ENCODE results near the gene HSPBP1. TPM values are rescaled to one million over a fixed set of nuclear protein-coding genes. Genes with fewer than 3 reads are reported as not detected.

HSPBP1 gene
- total RNA-seq, 1 donor: 25.0 TPM

DNA sequence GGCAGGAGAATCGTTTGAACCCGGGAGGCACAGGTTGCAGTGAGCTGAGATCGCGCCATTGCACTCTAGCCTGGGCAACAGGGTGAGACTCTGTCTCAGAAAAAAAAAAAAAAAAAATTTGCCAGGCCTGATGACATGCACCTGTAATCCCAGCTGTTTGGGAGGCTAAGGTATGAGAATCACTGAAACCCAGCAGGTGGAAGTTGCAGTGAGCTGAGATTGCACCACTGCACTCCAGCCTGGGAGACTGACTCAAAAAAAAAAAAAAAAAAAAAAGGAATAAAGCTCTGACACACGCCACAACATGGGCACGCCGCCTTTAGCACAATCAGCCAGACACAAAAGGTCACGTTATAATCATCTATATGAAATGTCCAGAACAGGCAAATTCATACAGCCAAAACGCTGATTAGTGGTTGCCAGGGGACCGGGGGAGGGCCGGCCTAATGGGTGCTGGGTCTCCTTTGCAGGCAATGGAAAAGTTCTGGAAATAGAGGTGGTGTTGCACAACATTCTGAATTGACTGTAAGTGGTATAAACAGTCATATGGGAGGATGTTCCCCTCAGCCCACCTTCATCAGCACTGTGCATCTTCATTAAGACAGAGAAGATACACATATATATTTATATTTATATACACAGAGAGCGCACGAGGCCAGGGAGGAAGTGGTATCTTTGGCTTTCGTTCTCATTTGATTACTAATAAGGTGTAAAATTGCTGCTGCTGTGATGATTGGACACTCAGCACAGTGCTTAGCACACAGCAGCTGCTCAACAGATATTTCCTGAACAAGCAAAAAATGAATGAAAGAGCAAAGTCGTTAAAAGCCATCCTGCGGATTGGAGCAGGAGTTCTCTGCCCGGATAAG lies 3.8 kb downstream of the HSPBP1 start:
- H3K4me3 ChIP-seq (ENCODE audit: low read depth, low read length): no peak overlapping the region
- no peak for DNase-seq (ENCODE audit: low read depth)
- no peak for TF ChIP-seq CTCF (IDR thresholded peaks at IDR 0.05; ENCODE audit: insufficient read depth, low read depth, low read length)

- no peak overlapping the region for H3K4me3 ChIP-seq (ENCODE audit: low read depth, low read length)
- TF ChIP-seq CTCF (IDR thresholded peaks at IDR 0.05; ENCODE audit: insufficient read depth, low read depth, low read length): no peak
- DNase-seq (ENCODE audit: low read depth): no peak
Observed at GRCh38 chr19:55273978-55274707, 5.8 kb downstream of the HSPBP1 start.

DNA sequence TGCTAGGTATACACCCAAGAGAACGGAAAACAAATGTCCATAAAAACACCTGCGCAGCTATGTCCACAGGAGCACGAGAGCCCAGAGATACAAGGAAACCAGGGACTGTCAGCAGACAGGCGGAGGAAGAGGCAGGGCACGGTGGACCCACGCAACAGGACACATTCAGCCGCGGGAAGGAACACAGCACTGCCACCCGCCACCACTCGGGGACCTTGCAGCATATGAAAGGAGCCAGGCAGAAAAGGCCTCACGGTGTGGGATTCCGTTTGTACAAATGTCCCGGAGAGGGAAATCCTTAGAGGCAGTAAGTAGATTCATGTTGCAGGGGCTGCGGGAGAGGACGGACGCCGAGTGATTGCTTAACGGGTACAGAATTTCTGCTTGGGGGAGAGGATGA lies 7.8 kb downstream of the HSPBP1 start:
- no peak for DNase-seq (ENCODE audit: low read depth)
- no peak overlapping the region for H3K4me3 ChIP-seq (ENCODE audit: low read depth, low read length)
- TF ChIP-seq CTCF (IDR thresholded peaks at IDR 0.05; ENCODE audit: insufficient read depth, low read depth, low read length): no peak

GRCh38 chr19:55270172-55270942 lies 9.6 kb downstream of the HSPBP1 start:
- no peak overlapping the region for H3K4me3 ChIP-seq (ENCODE audit: low read depth, low read length)
- DNase-seq (ENCODE audit: low read depth): no peak
- TF ChIP-seq CTCF (IDR thresholded peaks at IDR 0.05; ENCODE audit: insufficient read depth, low read depth, low read length): no peak

DNA sequence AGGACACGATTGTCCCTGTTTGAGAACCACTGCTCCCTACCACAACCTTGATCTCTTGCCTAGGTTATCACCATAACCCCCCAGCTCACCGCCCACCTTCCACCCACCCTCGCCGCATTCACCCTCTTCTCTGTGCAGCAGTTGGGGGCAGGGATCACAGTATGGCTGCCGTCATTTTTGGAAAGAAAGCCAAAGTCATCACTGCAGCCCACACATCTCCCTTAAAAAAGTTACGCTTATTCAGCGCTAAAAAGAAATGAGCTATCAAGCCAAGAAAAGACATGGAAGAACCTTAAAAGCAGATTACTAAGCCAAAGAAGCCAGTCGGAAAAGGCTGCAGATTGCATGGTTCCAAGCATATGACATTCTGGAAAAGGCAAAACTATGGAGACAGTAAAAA lies 10.6 kb downstream of the HSPBP1 start:
- no peak for DNase-seq (ENCODE audit: low read depth)
- no peak for TF ChIP-seq CTCF (IDR thresholded peaks at IDR 0.05; ENCODE audit: insufficient read depth, low read depth, low read length)
- H3K4me3 ChIP-seq (ENCODE audit: low read depth, low read length): no peak overlapping the region

DNA sequence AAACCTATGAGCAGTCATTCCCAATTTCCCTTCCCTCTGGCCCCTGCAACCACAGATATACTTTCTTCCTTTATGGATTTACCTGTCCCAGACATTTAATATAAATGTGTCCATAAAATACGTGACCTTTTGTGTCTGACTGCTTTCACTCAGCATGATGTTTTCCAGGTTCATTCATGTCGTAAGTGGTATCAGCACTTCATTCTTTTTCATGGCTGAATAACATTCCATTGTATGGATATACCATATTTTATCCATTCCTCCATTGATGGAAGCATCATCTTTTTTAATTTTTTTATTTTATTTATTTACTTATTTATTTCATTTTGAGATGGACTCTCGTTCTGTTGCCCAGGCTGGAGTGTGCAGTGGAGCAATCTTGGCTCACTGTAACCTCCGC lies 13.1 kb downstream of the HSPBP1 start:
- no peak for DNase-seq (ENCODE audit: low read depth)
- TF ChIP-seq CTCF (IDR thresholded peaks at IDR 0.05; ENCODE audit: insufficient read depth, low read depth, low read length): no peak
- no peak overlapping the region for H3K4me3 ChIP-seq (ENCODE audit: low read depth, low read length)

Data from fibroblast of villous mesenchyme (primary cell).